ENCODE data around the gene POSTN.
"Not testable (repeated sequence)": the region's sequence is repeated elsewhere in the genome, so short reads cannot be mapped to it uniquely, and the experiment has no call there.

The POSTN gene

DNA sequence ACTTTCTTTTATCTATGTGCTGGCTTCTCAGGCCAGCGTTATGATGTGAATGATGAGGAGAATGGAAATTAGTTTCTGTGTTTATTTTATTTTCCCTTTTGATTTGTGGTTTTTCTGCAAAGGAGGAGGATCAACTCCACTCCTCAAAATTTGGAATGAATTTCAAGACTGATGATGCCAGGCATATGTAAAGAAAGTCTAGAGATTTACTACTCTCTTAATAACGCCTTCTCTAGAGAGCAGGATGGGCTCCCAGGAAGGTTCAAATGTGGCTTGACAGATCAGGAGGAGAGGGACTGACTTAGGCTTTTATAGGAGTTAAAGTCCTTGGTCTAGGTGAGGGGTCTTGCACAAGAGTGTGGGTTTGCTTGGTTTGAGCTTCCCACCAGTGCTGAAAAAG lies 15.1 kb upstream of the POSTN start:
- no peaks in the 10 kb centered on the region for H3K36me3 Mint-ChIP-seq (ENCODE audit: low read depth)
- H3K9me3 Mint-ChIP-seq = no peaks in the 10 kb centered on the region
- no peaks in the 10 kb centered on the region for H3K27me3 Mint-ChIP-seq
- DNase-seq (no peak), ATAC-seq (no peak)
- H3K4me3 Mint-ChIP-seq = no peak overlapping the region
- H3K27ac Mint-ChIP-seq = no peak overlapping the region
- H3K4me1 Mint-ChIP-seq = no peaks in the 10 kb centered on the region

DNA sequence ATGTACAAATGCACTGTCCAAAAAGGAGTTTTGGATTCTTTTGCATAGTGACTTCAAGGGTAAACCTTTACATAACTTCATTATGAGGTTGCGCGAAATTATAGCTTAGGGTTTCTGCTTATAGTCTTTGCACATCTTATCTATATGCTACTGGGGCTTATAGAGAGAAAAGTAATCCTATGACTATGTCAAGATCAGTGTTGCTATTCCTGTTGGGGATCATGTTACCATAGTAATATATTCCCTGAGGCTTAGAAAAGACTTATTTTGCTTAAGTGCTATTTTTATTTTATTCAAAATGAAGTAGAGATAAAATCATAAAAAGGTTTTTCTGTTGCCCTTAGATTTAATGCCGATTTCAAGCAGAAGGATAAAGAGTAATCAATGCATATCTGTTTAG lies 14.7 kb upstream of the POSTN start:
- Mint-ChIP-seq H3K4me3 (no peak overlapping the region), H3K27me3 (no peaks in the 10 kb centered on the region), H3K36me3 (ENCODE audit: low read depth) (no peaks in the 10 kb centered on the region), H3K9me3 (no peaks in the 10 kb centered on the region), H3K4me1 (no peaks in the 10 kb centered on the region), H3K27ac (no peak overlapping the region)
- DNase-seq = no peak
- ATAC-seq = no peak

DNA sequence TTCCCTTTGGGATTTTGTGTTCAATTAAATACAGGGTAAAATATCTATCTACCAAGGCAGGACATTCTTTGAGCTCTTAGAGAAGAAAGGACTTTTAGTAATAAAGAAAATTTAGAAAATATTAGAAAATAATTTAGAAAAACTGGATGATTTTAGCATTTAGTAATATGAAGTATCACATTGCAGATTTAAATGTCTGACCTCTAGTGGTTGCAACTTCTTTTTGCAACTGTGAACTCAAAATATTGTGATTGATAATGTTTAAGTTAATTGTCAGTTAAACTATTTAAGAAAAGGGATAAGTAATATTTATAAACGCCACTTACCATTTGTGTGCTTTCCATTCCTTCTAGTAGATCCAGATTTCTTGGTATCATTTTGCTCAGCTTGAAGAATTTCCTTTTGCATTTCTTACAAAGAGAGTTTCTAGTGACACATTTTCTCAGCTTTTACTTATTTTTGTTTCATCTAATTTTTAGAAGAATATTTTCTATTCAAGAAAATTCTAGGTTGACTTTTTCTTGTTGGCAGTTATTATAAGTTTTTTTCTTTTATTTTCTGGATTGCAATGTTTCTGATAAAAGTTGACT lies 10.3 kb upstream of the POSTN start:
- Mint-ChIP-seq H3K27me3 (no peaks in the 10 kb centered on the region), H3K27ac (no peak overlapping the region), H3K4me3 (no peak overlapping the region), H3K4me1 (no peaks in the 10 kb centered on the region), H3K9me3 (peaks cover 5% of the 10 kb centered on the region), H3K36me3 (ENCODE audit: low read depth) (no peaks in the 10 kb centered on the region)
- DNase-seq (no peak), ATAC-seq (no peak)

DNA sequence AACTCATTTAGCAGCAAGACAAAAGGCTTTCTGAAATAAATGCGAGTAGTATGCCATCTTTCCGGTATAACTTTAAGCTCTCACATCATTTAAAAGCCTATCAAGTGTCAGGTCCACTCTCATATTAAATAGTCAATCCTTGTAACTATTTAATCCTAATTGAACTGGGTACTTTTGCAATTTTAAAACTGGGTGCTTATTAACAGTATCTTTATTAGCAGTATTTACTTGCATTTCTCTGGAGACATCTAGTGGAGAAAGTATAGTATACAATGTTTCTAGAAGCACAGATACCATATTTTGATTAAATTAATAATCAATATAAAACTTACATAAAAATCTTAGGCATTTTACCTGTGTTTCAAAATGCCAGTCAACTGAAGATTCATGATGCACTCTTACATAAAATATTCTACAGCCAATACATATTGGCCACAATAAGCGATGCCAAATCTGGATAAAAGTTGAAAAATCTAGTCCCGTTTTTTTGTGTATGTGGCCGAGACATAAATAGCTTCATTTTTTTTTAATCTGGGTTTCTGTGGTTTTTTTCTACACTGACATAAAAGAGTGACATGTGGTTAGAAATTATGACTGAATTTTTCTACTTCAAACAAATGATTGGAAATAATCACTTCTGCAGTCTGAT lies 4.3 kb upstream of the POSTN start:
- ATAC-seq = no peak
- Mint-ChIP-seq H3K4me1 (no peaks in the 10 kb centered on the region), H3K27ac (no peak overlapping the region), H3K27me3 (no peaks in the 10 kb centered on the region), H3K36me3 (ENCODE audit: low read depth) (no peaks in the 10 kb centered on the region), H3K9me3 (peaks cover 5% of the 10 kb centered on the region), H3K4me3 (no peak overlapping the region)
- no peak for DNase-seq

DNA sequence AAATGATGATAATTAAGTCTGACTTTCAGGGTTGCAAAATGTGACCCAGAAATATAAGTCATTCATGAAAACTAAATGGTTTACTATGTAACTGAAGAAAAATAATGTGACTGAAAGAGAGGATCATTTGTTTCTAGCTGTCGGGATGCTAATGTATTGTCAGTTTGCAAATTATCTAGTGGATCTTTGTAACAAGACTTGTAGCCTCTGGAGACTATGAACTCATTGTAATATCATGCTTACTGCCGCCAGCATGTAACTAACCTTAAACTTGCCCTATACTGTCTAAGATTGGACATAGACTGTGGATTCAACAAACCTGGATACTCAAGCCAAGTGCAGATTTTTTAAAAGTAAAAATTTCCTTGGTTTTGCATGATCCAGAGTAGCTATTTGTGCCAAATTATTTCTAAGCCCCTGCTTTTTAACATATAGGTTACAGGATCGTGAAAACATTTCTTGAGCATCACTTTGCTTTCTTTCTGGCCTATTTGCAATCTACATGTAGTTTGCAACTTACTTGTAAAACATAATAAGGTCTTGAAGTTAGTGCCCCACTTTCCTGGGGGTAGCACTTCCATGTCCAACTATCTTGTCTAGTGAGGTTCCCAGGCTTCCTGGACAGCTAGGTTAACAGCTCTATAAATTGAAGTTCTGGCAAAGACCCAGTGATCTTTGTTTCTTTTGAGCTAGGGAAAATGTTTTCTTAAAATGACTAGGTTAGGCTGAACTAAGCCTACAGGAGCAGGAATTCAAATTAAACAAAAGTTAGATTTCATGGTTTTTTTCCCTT lies 3.3 kb upstream of the POSTN start:
- Mint-ChIP-seq H3K4me3 (no peak overlapping the region), H3K27me3 (no peaks in the 10 kb centered on the region), H3K36me3 (ENCODE audit: low read depth) (no peaks in the 10 kb centered on the region), H3K27ac (no peak overlapping the region), H3K9me3 (peaks cover 5% of the 10 kb centered on the region), H3K4me1 (no peaks in the 10 kb centered on the region)
- no peak for ATAC-seq
- DNase-seq = no peak

DNA sequence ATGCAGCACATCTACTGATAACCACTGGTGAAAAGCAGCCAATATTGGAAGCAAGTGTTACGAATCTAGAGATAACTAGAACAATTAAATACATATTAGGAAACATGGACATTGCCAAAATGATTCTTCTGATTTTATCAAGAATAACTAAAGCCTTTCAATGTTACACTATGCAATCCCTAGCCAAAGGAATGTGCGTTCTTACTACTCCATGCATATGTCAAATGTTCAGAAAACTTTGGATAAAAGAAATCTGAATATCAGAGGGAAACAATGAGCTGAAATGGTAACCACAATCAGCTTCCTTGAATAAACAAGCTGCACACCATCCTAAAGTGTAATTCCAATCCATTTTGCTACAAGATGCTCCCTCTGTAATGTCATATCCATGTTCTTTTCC lies 951 bp upstream of the POSTN start:
- ATAC-seq (no peak), DNase-seq (no peak)
- no peaks in the 10 kb centered on the region for H3K9me3 Mint-ChIP-seq
- H3K4me3 Mint-ChIP-seq = no peak overlapping the region
- no peaks in the 10 kb centered on the region for H3K27me3 Mint-ChIP-seq
- no peaks in the 10 kb centered on the region for H3K4me1 Mint-ChIP-seq
- no peak overlapping the region for H3K27ac Mint-ChIP-seq
- H3K36me3 Mint-ChIP-seq (ENCODE audit: low read depth) = no peaks in the 10 kb centered on the region

DNA sequence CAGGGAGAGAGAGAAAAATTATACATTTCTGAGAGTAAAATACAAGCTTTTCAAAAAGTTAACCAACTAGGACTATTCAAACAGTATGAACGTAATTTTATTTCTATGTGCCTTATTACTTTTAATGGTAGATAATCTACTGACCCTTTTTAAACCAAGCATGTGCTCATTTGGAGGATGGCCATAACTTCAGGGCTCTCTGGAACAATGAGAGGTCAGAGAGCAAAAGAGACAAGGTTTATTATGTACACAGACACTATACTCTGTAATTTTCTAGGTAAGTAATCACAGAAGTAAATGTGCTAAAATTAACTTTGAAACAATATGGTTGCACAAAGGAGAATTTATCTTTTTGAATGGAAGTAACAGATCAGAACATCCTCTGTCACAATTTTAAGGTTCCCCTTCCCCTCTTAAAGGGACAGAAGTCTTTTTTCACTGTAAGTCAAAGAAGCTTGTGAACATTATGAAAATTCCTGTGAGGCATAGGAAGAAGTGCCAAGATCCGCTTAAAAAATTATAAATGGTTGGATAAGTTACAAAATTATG lies 1.0 kb downstream of the POSTN start:
- Mint-ChIP-seq H3K9me3 (no peaks in the 10 kb centered on the region), H3K4me3 (no peak overlapping the region), H3K27ac (no peak overlapping the region), H3K27me3 (no peaks in the 10 kb centered on the region), H3K36me3 (ENCODE audit: low read depth) (no peaks in the 10 kb centered on the region), H3K4me1 (no peaks in the 10 kb centered on the region)
- DNase-seq (no peak), ATAC-seq (no peak)

DNA sequence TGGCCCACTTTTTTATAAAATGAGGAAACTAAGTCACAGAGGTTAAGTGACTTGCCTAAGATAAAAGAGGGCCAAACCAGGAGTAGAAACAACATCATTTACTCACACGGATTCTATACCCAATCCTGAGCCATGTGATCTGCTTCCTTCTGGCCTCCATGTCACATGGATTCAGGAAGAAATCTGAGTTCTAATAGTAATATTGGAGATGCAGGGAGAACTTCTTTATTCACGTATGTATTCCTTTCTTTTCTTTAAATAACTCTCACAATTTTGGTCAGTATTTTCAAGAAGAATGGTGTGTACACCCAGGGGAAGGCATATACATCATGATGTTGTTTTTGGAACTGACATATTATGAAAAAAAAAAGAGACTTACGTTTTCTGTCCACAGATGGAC lies 1.8 kb downstream of the POSTN start:
- H3K9me3 Mint-ChIP-seq = no peaks in the 10 kb centered on the region
- H3K27me3 Mint-ChIP-seq = no peaks in the 10 kb centered on the region
- no peak overlapping the region for H3K4me3 Mint-ChIP-seq
- no peaks in the 10 kb centered on the region for H3K4me1 Mint-ChIP-seq
- DNase-seq = no peak
- H3K36me3 Mint-ChIP-seq (ENCODE audit: low read depth) = no peaks in the 10 kb centered on the region
- H3K27ac Mint-ChIP-seq = no peak overlapping the region
- no peak for ATAC-seq

DNA sequence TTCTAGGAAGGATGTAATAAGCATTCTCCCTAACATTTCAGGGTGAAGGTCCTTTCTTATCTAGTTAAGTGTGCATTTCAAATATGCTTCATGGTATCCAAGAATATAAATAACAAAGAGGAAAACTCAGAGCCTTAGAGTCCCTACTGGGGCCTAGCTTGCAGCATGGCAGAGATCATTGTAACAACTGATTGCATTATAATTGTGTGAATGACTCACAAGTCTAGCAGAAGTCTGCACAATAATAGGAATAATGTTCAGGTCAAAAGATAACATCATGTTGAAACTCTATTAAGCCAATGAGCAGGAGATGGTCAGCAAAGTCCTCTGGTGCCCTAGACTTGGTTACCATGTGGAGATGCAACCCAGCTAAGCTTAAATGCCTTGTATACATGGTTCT lies 3.4 kb downstream of the POSTN start:
- Mint-ChIP-seq H3K4me1 (no peaks in the 10 kb centered on the region), H3K9me3 (no peaks in the 10 kb centered on the region), H3K4me3 (no peak overlapping the region), H3K36me3 (ENCODE audit: low read depth) (no peaks in the 10 kb centered on the region), H3K27ac (no peak overlapping the region), H3K27me3 (no peaks in the 10 kb centered on the region)
- DNase-seq = no peak
- ATAC-seq = no peak

DNA sequence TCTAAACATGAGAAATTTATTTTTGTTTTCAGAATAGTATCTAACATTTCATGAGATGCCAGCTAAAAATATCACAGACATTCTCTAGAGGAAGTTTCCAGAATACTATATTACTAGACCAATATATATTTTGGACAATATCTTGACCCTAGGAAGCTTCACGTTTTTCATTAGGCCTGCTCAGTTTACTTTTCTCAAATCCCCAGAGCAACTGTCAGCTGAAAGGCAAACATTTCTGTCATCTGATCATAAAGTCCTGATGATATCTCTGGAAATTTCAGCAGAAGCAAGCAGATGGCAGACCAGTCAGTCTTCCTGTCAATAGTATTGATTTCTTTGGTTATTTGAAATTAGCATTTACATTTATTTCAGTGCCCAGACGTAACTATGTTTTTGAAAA lies 4.0 kb downstream of the POSTN start:
- ATAC-seq = no peak
- no peaks in the 10 kb centered on the region for H3K4me1 Mint-ChIP-seq
- H3K27ac Mint-ChIP-seq = no peak overlapping the region
- no peaks in the 10 kb centered on the region for H3K27me3 Mint-ChIP-seq
- H3K36me3 Mint-ChIP-seq (ENCODE audit: low read depth) = no peaks in the 10 kb centered on the region
- DNase-seq = no peak
- H3K9me3 Mint-ChIP-seq = no peaks in the 10 kb centered on the region
- no peak overlapping the region for H3K4me3 Mint-ChIP-seq

DNA sequence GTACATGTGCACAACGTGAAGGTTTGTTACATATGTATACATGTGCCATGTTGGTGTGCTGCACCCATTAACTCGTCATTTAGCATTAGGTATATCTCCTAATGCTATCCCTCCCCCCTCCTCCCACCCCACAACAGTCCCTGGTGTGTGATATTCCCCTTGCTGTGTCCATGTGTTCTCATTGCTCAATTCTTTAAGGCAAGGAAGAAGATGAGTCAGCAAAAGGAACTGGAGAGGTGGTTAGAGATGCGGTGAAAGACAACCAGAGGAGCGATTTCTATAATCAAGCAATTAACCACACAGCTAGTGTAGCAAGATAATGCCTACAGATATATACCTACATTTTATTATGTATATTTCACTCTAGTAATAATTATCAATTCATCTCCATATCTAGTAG lies 9.2 kb downstream of the POSTN start:
- H3K9me3 Mint-ChIP-seq; H3K36me3 Mint-ChIP-seq (ENCODE audit: low read depth); H3K27me3 Mint-ChIP-seq; DNase-seq; H3K27ac Mint-ChIP-seq; ATAC-seq; H3K4me3 Mint-ChIP-seq; H3K4me1 Mint-ChIP-seq: not testable (repeated sequence)

DNA sequence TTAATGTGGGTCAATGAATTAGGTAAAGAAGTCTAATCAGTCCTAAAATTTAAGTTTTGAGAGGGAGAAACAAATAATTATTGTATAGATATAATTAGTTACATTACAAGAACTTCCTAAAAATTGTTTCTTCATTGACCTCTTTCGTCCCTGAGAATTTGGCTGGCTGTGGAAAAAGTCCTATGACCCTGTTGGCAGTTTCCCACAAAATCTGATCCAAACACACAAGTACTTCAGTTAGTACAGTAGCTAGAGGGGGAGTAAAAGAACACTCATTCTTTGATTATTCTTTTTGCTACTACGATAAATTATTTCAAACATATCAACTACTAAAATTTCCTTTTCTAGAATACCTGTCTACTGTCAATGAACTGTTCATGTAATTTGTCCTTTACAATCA lies 11.3 kb downstream of the POSTN start:
- no peak overlapping the region for H3K27ac Mint-ChIP-seq
- H3K9me3 Mint-ChIP-seq = no peaks in the 10 kb centered on the region
- H3K27me3 Mint-ChIP-seq = no peaks in the 10 kb centered on the region
- DNase-seq (no peak), ATAC-seq (no peak)
- no peaks in the 10 kb centered on the region for H3K4me1 Mint-ChIP-seq
- H3K36me3 Mint-ChIP-seq (ENCODE audit: low read depth) = no peaks in the 10 kb centered on the region
- no peak overlapping the region for H3K4me3 Mint-ChIP-seq

DNA sequence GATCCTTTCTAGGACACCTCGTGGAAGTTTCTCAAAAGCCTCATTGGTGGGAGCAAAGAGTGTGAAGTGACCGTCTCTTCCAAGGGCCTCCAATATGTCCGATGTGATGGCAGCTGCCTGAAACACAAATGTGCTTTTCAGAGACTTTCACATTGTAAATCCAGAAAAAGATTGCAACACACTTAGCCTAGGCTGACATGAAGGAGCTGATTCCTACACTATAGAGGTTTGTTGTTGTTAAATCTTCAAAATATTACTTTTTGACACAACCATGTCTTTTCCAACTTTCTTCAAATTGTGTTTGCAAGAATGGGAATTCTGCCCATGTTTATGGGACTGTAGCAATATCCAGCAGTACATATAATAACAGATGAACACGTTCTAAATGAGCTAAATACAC lies 12.4 kb downstream of the POSTN start:
- no peak for DNase-seq
- Mint-ChIP-seq H3K27me3 (no peaks in the 10 kb centered on the region), H3K36me3 (ENCODE audit: low read depth) (no peaks in the 10 kb centered on the region), H3K9me3 (no peaks in the 10 kb centered on the region), H3K4me1 (no peaks in the 10 kb centered on the region), H3K27ac (no peak overlapping the region), H3K4me3 (no peak overlapping the region)
- no peak for ATAC-seq

DNA sequence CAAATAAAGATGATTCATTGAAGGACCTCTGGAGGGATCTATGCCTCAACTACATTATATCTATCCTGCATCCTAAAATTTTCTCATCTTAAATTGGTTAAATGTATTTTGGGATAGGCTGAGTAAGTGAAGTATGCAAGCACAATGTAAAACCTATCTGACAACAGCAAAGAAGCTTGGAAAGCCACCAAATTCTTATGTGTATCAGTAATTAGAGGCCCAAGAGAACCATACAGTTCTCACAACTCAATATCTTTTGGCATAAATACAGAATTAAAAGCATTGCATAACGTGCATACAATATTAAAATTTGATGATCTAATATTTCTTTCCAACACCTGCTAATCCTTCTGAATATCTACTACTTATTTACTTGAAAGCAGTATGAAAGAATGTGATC lies 13.0 kb downstream of the POSTN start:
- H3K9me3 Mint-ChIP-seq = no peaks in the 10 kb centered on the region
- no peak overlapping the region for H3K27ac Mint-ChIP-seq
- H3K27me3 Mint-ChIP-seq = no peaks in the 10 kb centered on the region
- ATAC-seq (no peak), DNase-seq (no peak)
- H3K4me3 Mint-ChIP-seq = no peak overlapping the region
- H3K4me1 Mint-ChIP-seq = no peaks in the 10 kb centered on the region
- H3K36me3 Mint-ChIP-seq (ENCODE audit: low read depth) = no peaks in the 10 kb centered on the region

DNA sequence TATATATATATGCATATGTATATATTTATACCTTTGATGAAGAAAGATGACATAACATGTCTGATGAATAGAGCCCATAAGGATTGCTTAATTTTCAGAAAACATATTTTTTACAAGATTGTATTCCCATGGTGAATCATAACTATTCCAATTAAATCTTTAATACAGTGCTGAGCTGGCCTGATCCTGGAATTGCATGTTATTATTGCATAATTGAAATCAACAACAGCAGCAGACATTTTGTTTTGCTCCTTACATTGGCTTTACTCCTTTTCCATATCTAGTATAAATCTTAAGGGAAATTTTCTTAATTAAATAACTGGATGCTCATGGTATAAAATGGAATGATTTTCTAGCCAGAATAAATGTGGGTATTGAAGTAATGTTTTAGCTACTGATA lies 22.0 kb downstream of the POSTN start:
- DNase-seq = no peak
- H3K4me3 Mint-ChIP-seq = no peak overlapping the region
- H3K27me3 Mint-ChIP-seq = no peaks in the 10 kb centered on the region
- no peaks in the 10 kb centered on the region for H3K4me1 Mint-ChIP-seq
- H3K36me3 Mint-ChIP-seq (ENCODE audit: low read depth) = no peaks in the 10 kb centered on the region
- H3K9me3 Mint-ChIP-seq = no peaks in the 10 kb centered on the region
- ATAC-seq = no peak
- no peak overlapping the region for H3K27ac Mint-ChIP-seq

Measured in activated naive CD8-positive, alpha-beta T cell treated with anti-CD3 and anti-CD28 coated beads, Interleukin-2, amount 50 U/mL, for 24 hours (primary cell).